ENCODE measurements around the gene MAPK10. TPM values are rescaled to one million over a fixed set of nuclear protein-coding genes. Genes with fewer than 3 reads are reported as not detected.

Gene MAPK10
- total and polyA plus RNA-seq, 2 donors (not counting 3 experiments of a cell fraction or from before 2014, with no cell fraction given): 0.17 TPM; not detected in 1

- POLR2A ChIA-PET: no interaction called here
- H3K9ac ChIP-seq (replicated peaks; ENCODE audit: extremely low read depth, insufficient read depth, low read length): no peak overlapping the region
- intact Hi-C loops (cut with micrococcal nuclease): no loop called here
- dilution Hi-C loops (cut with MboI; ENCODE audit: extremely low pct_ligation_motif_present, low sequenced_read_pairs): no loop called here
- no peak overlapping the region for H3K4me2 ChIP-seq (ENCODE audit: insufficient read depth, low read length)
- H2AFZ ChIP-seq (ENCODE audit: low read depth, low read length): no peak overlapping the region
- H3K36me3 ChIP-seq (ENCODE audit: control insufficient read depth in 2 of 2, extremely low read depth in 1 of 2, insufficient read depth in 2 of 2, low read length in 2 of 2): no peaks in the 10 kb centered on the region
- DNase-seq (ENCODE audit: low read depth, low spot score): no peak
- H3K9me1 ChIP-seq (replicated peaks; ENCODE audit: control insufficient read depth, extremely low read depth, insufficient read depth, low read length): no peaks in the 10 kb centered on the region
- BruUV-seq (replicated peaks): no TSS peak
- H3K79me2 ChIP-seq (ENCODE audit: control insufficient read depth, insufficient read depth, low read length): no peaks in the 10 kb centered on the region
- CTCF ChIA-PET: no interaction called here
- H3K9me3 ChIP-seq (replicated peaks; ENCODE audit: control insufficient read depth, insufficient read depth, low read length): no peaks in the 10 kb centered on the region
- no peak overlapping the region for H3K4me3 ChIP-seq (replicated peaks in 1 of 3; ENCODE audit: insufficient read depth in 1 of 3, low read depth in 1 of 3, low read length in 3 of 3)
- no peak for TF ChIP-seq GATA2 (IDR thresholded peaks at IDR 0.05; ENCODE audit: insufficient read depth, insufficient read length, low read depth, low read length)
- TF ChIP-seq MAX (IDR thresholded peaks at IDR 0.05; ENCODE audit: insufficient read depth, insufficient read length): no peak
- TF ChIP-seq CTCF (IDR thresholded peaks at IDR 0.05; ENCODE audit: extremely low read depth in 1 of 2, insufficient read depth in 1 of 2, low read depth in 1 of 2, low read length in 2 of 2): no peak
- TF ChIP-seq POLR2AphosphoS5 (IDR thresholded peaks at IDR 0.05; ENCODE audit: insufficient read depth, low read depth, low read length): no peak
- no peak for TF ChIP-seq MYC (IDR thresholded peaks at IDR 0.05; ENCODE audit: low read depth, low read length)
- no peak for TF ChIP-seq JUN (IDR thresholded peaks at IDR 0.05; ENCODE audit: borderline replicate concordance, insufficient read depth, insufficient read length, low read depth)
- TF ChIP-seq FOS (IDR thresholded peaks at IDR 0.05; ENCODE audit: borderline replicate concordance, insufficient read depth, low read length): no peak
- no peak for TF ChIP-seq POLR2A (IDR thresholded peaks at IDR 0.05; ENCODE audit: low read depth, low read length)
- TF ChIP-seq EZH2 (IDR thresholded peaks at IDR 0.05; ENCODE audit: borderline replicate concordance, low read depth, low read length, severe bottlenecking): no peak
- no peaks in the 10 kb centered on the region for H4K20me1 ChIP-seq (replicated peaks; ENCODE audit: control insufficient read depth, extremely low read depth, insufficient read depth, low read length)
- no peaks in the 10 kb centered on the region for H3K4me1 ChIP-seq (ENCODE audit: control insufficient read depth, extremely low read depth, insufficient read depth, low read length)
- no peak for FAIRE-seq
- H3K27me3 ChIP-seq (ENCODE audit: control insufficient read depth in 2 of 2, insufficient read depth in 2 of 2, low read length in 2 of 2): no peaks in the 10 kb centered on the region
- no peak overlapping the region for H3K27ac ChIP-seq (ENCODE audit: insufficient read depth, low read depth, low read length)
Observed at GRCh38 chr4:86279293-86279960, 80.4 kb downstream of the MAPK10 start.

Measured in endothelial cell of umbilical vein (primary cell).